SH-SY5Y (cell line): ENCODE data around the gene FLRT2.

Experiments
- GATA2 ChIP-seq: IDR thresholded peaks from 2 replicates; pipeline ENCODE4 v1.6.1; 2011; ENCODE audit warnings: mild to moderate bottlenecking, low read depth, low read length
- GATA3 ChIP-seq: IDR thresholded peaks from 2 replicates; pipeline ENCODE4 v1.6.1; 2011; ENCODE audit warnings: low read depth, mild to moderate bottlenecking, low read length, moderate library complexity

- TF ChIP-seq GATA2 (no peak), GATA3 (no peak)
Observed at GRCh38 chr14:85622986-85623685, 93.2 kb downstream of the FLRT2 start.
